Epithelial cell of proximal tubule (primary cell): ENCODE data around the gene BRD3OS. TPM values are rescaled to one million over a fixed set of nuclear protein-coding genes. Genes with fewer than 3 reads are reported as not detected.
A peak's percentile ranks its signal among the peaks of the same experiment; 100 is the strongest.

Experiments used
- DNase-seq: peaks from one replicate; pipeline ENCODE4 v3.0.0-alpha.2; 2011; ENCODE audit warnings: low read depth
- H3K4me3 ChIP-seq: 2 replicates; pipeline ENCODE4 v1.5.1; 2011; ENCODE audit warnings: low read depth, mild to moderate bottlenecking, low read length
- CTCF ChIP-seq: conservative IDR thresholded peaks from 2 replicates; pipeline ENCODE4 v1.5.1; 2012; ENCODE audit warnings: low read depth, mild to moderate bottlenecking, low read length
- total RNA-seq: library from RNA; depleted of rRNA; stranded (reverse); fragments of >200 nt; gene quantifications from 2 replicates; pipeline ENCODE4 v1.2.3, GENCODE V29; 2015

The BRD3OS gene
- total RNA-seq, 1 donor from 2014 or later = 22.7 TPM

- peak overlapping the region; percentile 95 for H3K4me3 ChIP-seq
- DNase-seq = no peak
- TF ChIP-seq CTCF = no peak
Measured at GRCh38 chr9:134066526-134066912, 41.2 kb downstream of the BRD3OS start.

GRCh38 chr9:134066913-134067851 is 41.9 kb downstream of the BRD3OS start:
- TF ChIP-seq CTCF = no peak
- H3K4me3 ChIP-seq = peak overlapping the region; percentile 95
- DNase-seq = no peak

- H3K4me3 ChIP-seq = peak within 1 kb of the TSS; percentile 95
- TF ChIP-seq CTCF = no peak
- no peak for DNase-seq
Measured at GRCh38 chr9:134067904-134068743, 42.8 kb downstream of the BRD3OS start, which contains the start of gene BRD3. Gene BRD3, minus strand, starts transcription at chr9:134068026. Its CDS starts 14,549 bp downstream, at chr9:134053477.

- peak overlapping the region; percentile 71 for H3K4me3 ChIP-seq
- no peak for TF ChIP-seq CTCF
- no peak for DNase-seq
Measured at GRCh38 chr9:134068744-134069479, 43.6 kb downstream of the BRD3OS start.

GRCh38 chr9:134069480-134070399 is 44.5 kb downstream of the BRD3OS start:
- DNase-seq = no peak
- no peak for TF ChIP-seq CTCF
- H3K4me3 ChIP-seq = no peak overlapping the region
